ENCODE results near the gene LRCH1. TPM values are rescaled to one million over a fixed set of nuclear protein-coding genes. Genes with fewer than 3 reads are reported as not detected.
A peak's percentile ranks its signal among the peaks of the same experiment; 100 is the strongest.

Gene LRCH1
- total and polyA plus RNA-seq, 2 experiments from 2014 or later, result 3.9 to 9.2 TPM

- TF ChIP-seq, protein P1, sequence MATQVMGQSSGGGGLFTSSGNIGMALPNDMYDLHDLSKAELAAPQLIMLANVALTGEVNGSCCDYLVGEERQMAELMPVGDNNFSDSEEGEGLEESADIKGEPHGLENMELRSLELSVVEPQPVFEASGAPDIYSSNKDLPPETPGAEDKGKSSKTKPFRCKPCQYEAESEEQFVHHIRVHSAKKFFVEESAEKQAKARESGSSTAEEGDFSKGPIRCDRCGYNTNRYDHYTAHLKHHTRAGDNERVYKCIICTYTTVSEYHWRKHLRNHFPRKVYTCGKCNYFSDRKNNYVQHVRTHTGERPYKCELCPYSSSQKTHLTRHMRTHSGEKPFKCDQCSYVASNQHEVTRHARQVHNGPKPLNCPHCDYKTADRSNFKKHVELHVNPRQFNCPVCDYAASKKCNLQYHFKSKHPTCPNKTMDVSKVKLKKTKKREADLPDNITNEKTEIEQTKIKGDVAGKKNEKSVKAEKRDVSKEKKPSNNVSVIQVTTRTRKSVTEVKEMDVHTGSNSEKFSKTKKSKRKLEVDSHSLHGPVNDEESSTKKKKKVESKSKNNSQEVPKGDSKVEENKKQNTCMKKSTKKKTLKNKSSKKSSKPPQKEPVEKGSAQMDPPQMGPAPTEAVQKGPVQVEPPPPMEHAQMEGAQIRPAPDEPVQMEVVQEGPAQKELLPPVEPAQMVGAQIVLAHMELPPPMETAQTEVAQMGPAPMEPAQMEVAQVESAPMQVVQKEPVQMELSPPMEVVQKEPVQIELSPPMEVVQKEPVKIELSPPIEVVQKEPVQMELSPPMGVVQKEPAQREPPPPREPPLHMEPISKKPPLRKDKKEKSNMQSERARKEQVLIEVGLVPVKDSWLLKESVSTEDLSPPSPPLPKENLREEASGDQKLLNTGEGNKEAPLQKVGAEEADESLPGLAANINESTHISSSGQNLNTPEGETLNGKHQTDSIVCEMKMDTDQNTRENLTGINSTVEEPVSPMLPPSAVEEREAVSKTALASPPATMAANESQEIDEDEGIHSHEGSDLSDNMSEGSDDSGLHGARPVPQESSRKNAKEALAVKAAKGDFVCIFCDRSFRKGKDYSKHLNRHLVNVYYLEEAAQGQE (IDR thresholded peaks at IDR 0.05; ENCODE audit: unreplicated experiment), result no peak
- TF ChIP-seq CTCF (conservative IDR thresholded peaks at IDR 0.05; ENCODE audit: low read depth in 2 of 2) (no peak), STAT1 (IDR thresholded peaks at IDR 0.05; ENCODE audit: unreplicated experiment) (no peak), POLR2AphosphoS5 (IDR thresholded peaks at IDR 0.05; ENCODE audit: low read depth) (no peak), ZNF114 (CRISPR knock-in tag; IDR thresholded peaks at IDR 0.05) (no peak)
These were observed 230.5 kb downstream of the LRCH1 start (continued) for GRCh38 chr13:46783504-46783903.

DNA sequence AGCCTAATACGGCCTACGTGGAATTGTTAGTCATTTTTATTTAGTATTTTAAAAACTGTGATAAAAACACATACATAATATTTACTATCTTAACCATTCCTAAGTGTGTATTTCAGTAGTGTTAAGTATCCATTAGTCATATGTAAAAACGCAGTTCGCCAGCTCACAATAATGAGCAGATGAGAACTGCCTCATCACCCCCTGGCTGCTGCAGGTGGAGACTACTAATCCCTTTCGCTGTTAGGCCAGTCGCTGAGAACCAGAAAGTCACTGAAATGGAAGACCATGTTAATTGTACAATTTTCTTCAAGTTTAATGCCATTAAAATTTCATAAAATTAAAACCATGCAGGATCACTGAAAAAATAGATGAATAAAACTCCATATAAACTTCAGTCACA is 242.4 kb downstream of the LRCH1 start:
- Histone ChIP-seq H3K27ac (ENCODE audit: low read depth) (no peak overlapping the region), H3K27me3 (ENCODE audit: insufficient read depth) (no peaks in the 10 kb centered on the region), H3K79me2 (replicated peaks; ENCODE audit: insufficient read depth) (peaks cover 16% of the 10 kb centered on the region), H3K36me3 (ENCODE audit: insufficient read depth) (peaks cover 7% of the 10 kb centered on the region; the same call in 1 of the 2 replicates), H4K20me1 (replicated peaks; ENCODE audit: insufficient read depth) (no peaks in the 10 kb centered on the region), H3K4me3 (no peak overlapping the region), H3F3A (replicated peaks; ENCODE audit: low read depth) (no peaks in the 10 kb centered on the region), H3K4me1 (ENCODE audit: insufficient read depth) (peaks cover 21% of the 10 kb centered on the region), H3K9me2 (ENCODE audit: insufficient read depth) (peaks cover 4% of the 10 kb centered on the region; the same call in 1 of the 2 replicates), H2AFZ (no peak overlapping the region), H3K4me2 (0 out of 2 replicates have a peak overlapping the region, but pooled peaks have one; percentile 85)
- peak; percentile 19 for DNase-seq (ENCODE audit: low spot score)
- 0 out of 3 replicates have a peak, but pooled peaks have one; percentile 6 for ATAC-seq
- Mint-ChIP-seq H3K9me3 (no peaks in the 10 kb centered on the region; the same call in 2 of the 3 replicates), H3K4me3 (0 out of 3 replicates have a peak overlapping the region, but pooled peaks have one; percentile 44), H3K27me3 (ENCODE audit: insufficient read depth, low read depth, poor library complexity) (peaks cover 6% of the 10 kb centered on the region), H3K36me3 (ENCODE audit: low read depth) (peaks cover 6% of the 10 kb centered on the region), H3K27ac (no peak overlapping the region), H3K4me1 (peaks cover 24% of the 10 kb centered on the region)
- TF ChIP-seq ZNF331 (CRISPR knock-in tag; IDR thresholded peaks at IDR 0.05; ENCODE audit: low read depth) (no peak), POLR2AphosphoS5 (IDR thresholded peaks at IDR 0.05; ENCODE audit: low read depth) (no peak), CTCF (conservative IDR thresholded peaks at IDR 0.05; ENCODE audit: low read depth in 2 of 2) (peak in 1 of 2 experiments; percentile 17; a peak in 3 of 4 replicates)
